Activated T-cell treated with anti-CD3 and anti-CD28 coated beads, Interleukin-2, amount 50 U/mL, for 72 hours (primary cell): Measurements from ENCODE around the gene SLC38A2. TPM values are rescaled to one million over a fixed set of nuclear protein-coding genes. Genes with fewer than 3 reads are reported as not detected.

Source experiments
- ATAC-seq, 2 donors: fragments of 150-1000 bp; cut with Tn5 transposase; replicated peaks in 1 of 2; 2 replicates each; pipeline ENCODE4 v1.10.0; 2021; ENCODE audit warnings: moderate library complexity in 2 of 2, mild to moderate bottlenecking in 1 of 2
- DNase-seq, 2 donors: peaks; one replicate each; pipeline ENCODE4 v3.0.0; 2021 to 2022; ENCODE audit warnings: mixed read lengths in 1 of 2
- H3K27ac Mint-ChIP-seq: one replicate; pipeline ENCODE4 v1.8.0; 2022; ENCODE audit warnings: mild to moderate bottlenecking, moderate library complexity, mixed read lengths
- H3K27me3 Mint-ChIP-seq: one replicate; pipeline ENCODE4 v1.8.0; 2022; ENCODE audit warnings: low read depth, mixed read lengths
- H3K36me3 Mint-ChIP-seq, 2 donors: one replicate each; pipeline ENCODE4 v1.8.0; 2022; ENCODE audit warnings: mixed read lengths in 2 of 2, mild to moderate bottlenecking in 1 of 2; ENCODE audit not compliant: insufficient read depth in 2 of 2
- H3K4me1 Mint-ChIP-seq: one replicate; pipeline ENCODE4 v1.8.0; 2022; ENCODE audit warnings: low read depth, mixed read lengths
- H3K4me3 Mint-ChIP-seq, 2 donors: one replicate each; pipeline ENCODE4 v1.8.0; 2022; ENCODE audit warnings: mild to moderate bottlenecking in 2 of 2, mixed read lengths in 2 of 2, moderate library complexity in 2 of 2
- H3K9me3 Mint-ChIP-seq, 2 donors: one replicate each; pipeline ENCODE4 v1.8.0; 2022; ENCODE audit warnings: mixed read lengths in 2 of 2
- total RNA-seq, 2 donors: library from RNA; stranded (reverse); gene quantifications; one replicate each; pipeline ENCODE4 v1.2.3, GENCODE V29; 2022

SLC38A2 gene
- total RNA-seq, 2 donors from 2014 or later = 481 to 496 TPM

- peak overlapping the region; percentile 84 for H3K27ac Mint-ChIP-seq
- H3K36me3 Mint-ChIP-seq = peaks cover 23 to 57% of the 10 kb centered on the region in 2 donors
Observed at GRCh38 chr12:46360370-46360769, 12.2 kb downstream of the SLC38A2 start.

GRCh38 chr12:46359667-46360280, 12.8 kb downstream of the SLC38A2 start:
- ATAC-seq (no peak), DNase-seq (no peak)
- Mint-ChIP-seq H3K9me3 (peaks cover 0 to 2% of the 10 kb centered on the region in 2 donors), H3K27ac (no peak overlapping the region), H3K4me3 (no peak overlapping the region), H3K4me1 (peaks cover 46% of the 10 kb centered on the region), H3K27me3 (no peaks in the 10 kb centered on the region), H3K36me3 (peaks cover 19 to 51% of the 10 kb centered on the region in 2 donors)

More at GRCh38 chr12:46360370-46360769, 12.2 kb downstream of the SLC38A2 start:
- no peak overlapping the region for H3K4me3 Mint-ChIP-seq
- no peaks in the 10 kb centered on the region for H3K27me3 Mint-ChIP-seq
- ATAC-seq (no peak), DNase-seq (no peak)
- peaks cover 50% of the 10 kb centered on the region for H3K4me1 Mint-ChIP-seq
- H3K9me3 Mint-ChIP-seq = peaks cover 0 to 2% of the 10 kb centered on the region in 2 donors

GRCh38 chr12:46358791-46359666, 13.5 kb downstream of the SLC38A2 start:
- no peak for ATAC-seq
- Mint-ChIP-seq H3K27ac (peak overlapping the region; percentile 16), H3K4me3 (no peak overlapping the region), H3K36me3 (peaks cover 19 to 46% of the 10 kb centered on the region in 2 donors), H3K4me1 (peaks cover 46% of the 10 kb centered on the region), H3K9me3 (peaks cover 0 to 2% of the 10 kb centered on the region in 2 donors), H3K27me3 (no peaks in the 10 kb centered on the region)
- DNase-seq = no peak

- peak overlapping the region; percentile 29 for H3K27ac Mint-ChIP-seq
- peaks cover 46% of the 10 kb centered on the region for H3K4me1 Mint-ChIP-seq
- H3K9me3 Mint-ChIP-seq = peaks cover 0 to 2% of the 10 kb centered on the region in 2 donors
- no peaks in the 10 kb centered on the region for H3K27me3 Mint-ChIP-seq
- peaks cover 19 to 43% of the 10 kb centered on the region in 2 donors for H3K36me3 Mint-ChIP-seq
- DNase-seq (no peak), ATAC-seq (no peak)
- no peak overlapping the region for H3K4me3 Mint-ChIP-seq
Observed at GRCh38 chr12:46358325-46358700, 14.3 kb downstream of the SLC38A2 start.

GRCh38 chr12:46357438-46358324, 14.9 kb downstream of the SLC38A2 start:
- H3K36me3 Mint-ChIP-seq = peaks cover 15 to 36% of the 10 kb centered on the region in 2 donors
- H3K27ac Mint-ChIP-seq = peak overlapping the region; percentile 29
- peak in 1 of 2 donors; percentile 16 for ATAC-seq
- peaks cover 0 to 2% of the 10 kb centered on the region in 2 donors for H3K9me3 Mint-ChIP-seq
- H3K4me3 Mint-ChIP-seq = no peak overlapping the region
- peaks cover 41% of the 10 kb centered on the region for H3K4me1 Mint-ChIP-seq
- no peaks in the 10 kb centered on the region for H3K27me3 Mint-ChIP-seq
- DNase-seq = no peak

GRCh38 chr12:46356655-46357437, 15.7 kb downstream of the SLC38A2 start:
- DNase-seq = peak in 1 of 2 donors; percentile 13
- Mint-ChIP-seq H3K4me1 (peaks cover 33% of the 10 kb centered on the region), H3K36me3 (peaks cover 14 to 28% of the 10 kb centered on the region in 2 donors), H3K27ac (peak overlapping the region; percentile 97), H3K27me3 (no peaks in the 10 kb centered on the region), H3K4me3 (peak overlapping the region in 1 of 2 donors; percentile 4), H3K9me3 (peaks cover 0 to 2% of the 10 kb centered on the region in 2 donors)
- ATAC-seq = peak; percentile 8 to 36

- peaks cover 18% of the 10 kb centered on the region for H3K4me1 Mint-ChIP-seq
- ATAC-seq = peak in 1 of 2 donors; percentile 7
- peaks cover 0 to 3% of the 10 kb centered on the region in 2 donors for H3K9me3 Mint-ChIP-seq
- H3K36me3 Mint-ChIP-seq = peaks cover 6 to 10% of the 10 kb centered on the region in 2 donors
- DNase-seq = no peak
- H3K27me3 Mint-ChIP-seq = no peaks in the 10 kb centered on the region
- no peak overlapping the region for H3K27ac Mint-ChIP-seq
- no peak overlapping the region for H3K4me3 Mint-ChIP-seq
Observed at GRCh38 chr12:46354802-46355199, 17.8 kb downstream of the SLC38A2 start.

- Mint-ChIP-seq H3K4me3 (peak overlapping the region in 1 of 2 donors; percentile 47), H3K27ac (peak overlapping the region; percentile 85), H3K36me3 (peaks cover 2 to 4% of the 10 kb centered on the region in 2 donors), H3K9me3 (peaks cover 0 to 3% of the 10 kb centered on the region in 2 donors), H3K4me1 (peaks cover 21% of the 10 kb centered on the region), H3K27me3 (no peaks in the 10 kb centered on the region)
- DNase-seq = no peak
- ATAC-seq = peak; percentile 21 to 43
Observed at GRCh38 chr12:46354111-46354801, 18.3 kb downstream of the SLC38A2 start.

- Mint-ChIP-seq H3K4me3 (no peak overlapping the region), H3K4me1 (peaks cover 24% of the 10 kb centered on the region), H3K27ac (no peak overlapping the region), H3K27me3 (no peaks in the 10 kb centered on the region), H3K9me3 (peaks cover 0 to 3% of the 10 kb centered on the region in 2 donors), H3K36me3 (no peaks in the 10 kb centered on the region)
- DNase-seq (no peak), ATAC-seq (no peak)
Observed at GRCh38 chr12:46351886-46352650, 20.5 kb downstream of the SLC38A2 start.

- Mint-ChIP-seq H3K4me1 (peaks cover 24% of the 10 kb centered on the region), H3K9me3 (peaks cover 0 to 5% of the 10 kb centered on the region in 2 donors), H3K4me3 (no peak overlapping the region), H3K36me3 (no peaks in the 10 kb centered on the region), H3K27ac (no peak overlapping the region), H3K27me3 (no peaks in the 10 kb centered on the region)
- no peak for ATAC-seq
- DNase-seq = no peak
Observed at GRCh38 chr12:46351138-46351537, 21.4 kb downstream of the SLC38A2 start.

GRCh38 chr12:46349253-46349652, 23.3 kb downstream of the SLC38A2 start:
- H3K27ac Mint-ChIP-seq = no peak overlapping the region
- ATAC-seq = no peak
- H3K4me3 Mint-ChIP-seq = no peak overlapping the region
- peaks cover 17% of the 10 kb centered on the region for H3K4me1 Mint-ChIP-seq
- no peaks in the 10 kb centered on the region for H3K27me3 Mint-ChIP-seq
- no peak for DNase-seq
- peaks cover 0 to 3% of the 10 kb centered on the region in 2 donors for H3K9me3 Mint-ChIP-seq
- H3K36me3 Mint-ChIP-seq = no peaks in the 10 kb centered on the region
